IPS-NIHi7 (cell line): ENCODE data around the gene SARNP.

Experiments used
- DNase-seq: peaks from one replicate; pipeline ENCODE4 v3.0.0; 2012; ENCODE audit warnings: mixed read lengths; ENCODE audit errors: extremely low spot score

Gene SARNP

GRCh38 chr12:55724940-55725309, 92.6 kb downstream of the SARNP start:
- DNase-seq, result no peak

DNA sequence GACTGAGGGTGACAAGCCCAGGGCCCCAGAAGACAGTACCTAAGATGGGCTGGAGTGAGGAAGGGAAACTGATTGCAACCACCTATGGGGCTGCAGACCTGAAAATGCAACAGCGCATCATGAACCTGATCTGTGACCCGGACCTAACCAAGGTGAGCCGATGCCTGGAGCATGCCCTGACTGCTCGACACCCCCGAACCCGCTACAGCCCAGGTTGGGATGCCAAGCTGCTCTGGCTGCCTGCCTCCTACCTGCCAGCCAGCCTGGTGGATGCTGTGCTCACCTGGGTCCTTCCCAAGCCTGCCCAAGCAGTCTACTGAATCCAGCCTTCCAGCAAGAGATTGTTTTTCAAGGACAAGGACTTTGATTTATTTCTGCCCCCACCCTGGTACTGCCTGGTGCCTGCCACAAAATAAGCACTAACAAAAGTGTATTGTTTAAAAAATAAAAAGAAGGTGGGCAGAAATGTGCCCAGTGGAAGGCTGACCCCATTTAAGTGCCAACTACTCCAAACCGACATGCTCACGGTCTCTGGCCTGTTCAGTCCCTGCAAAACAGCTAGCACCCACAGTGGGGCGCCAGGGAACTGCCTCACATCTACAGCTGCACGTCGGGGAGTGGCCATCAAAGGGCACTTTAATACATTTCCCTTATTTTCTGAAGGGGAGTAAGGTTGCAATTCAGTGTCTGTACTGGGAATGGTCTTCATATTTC, 93.1 kb downstream of the SARNP start:
- peak; percentile 46 for DNase-seq

DNA sequence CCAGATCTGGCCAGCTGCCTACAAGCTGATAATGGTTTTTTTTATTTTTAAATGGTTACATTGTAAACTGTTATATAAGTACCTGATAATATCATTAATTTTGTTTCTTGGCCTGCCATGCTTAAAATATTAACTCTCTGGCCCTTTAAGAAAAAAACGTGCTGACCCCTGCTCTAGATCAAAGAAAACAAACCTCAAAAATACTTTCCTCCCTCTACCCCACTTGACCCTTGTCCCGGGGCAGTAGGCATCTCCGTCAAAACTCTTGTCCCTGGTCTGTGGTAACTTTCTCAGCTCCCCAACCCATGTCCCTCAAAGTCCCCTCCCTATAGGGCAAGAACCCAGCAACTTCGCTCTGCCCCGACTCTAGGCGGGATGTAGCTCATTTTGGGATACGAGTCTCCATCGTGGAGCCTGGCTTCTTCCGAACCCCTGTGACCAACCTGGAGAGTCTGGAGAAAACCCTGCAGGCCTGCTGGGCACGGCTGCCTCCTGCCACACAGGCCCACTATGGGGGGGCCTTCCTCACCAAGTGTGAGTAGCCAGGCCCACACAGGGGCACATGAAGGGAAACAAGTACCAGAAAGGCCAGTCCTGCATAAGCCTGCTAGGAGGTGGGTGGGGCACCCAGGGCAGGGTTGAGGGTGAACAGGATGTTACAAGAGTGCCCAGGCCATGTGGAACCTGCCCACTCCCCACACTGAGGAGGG, 93.9 kb downstream of the SARNP start:
- no peak for DNase-seq

GRCh38 chr12:55722948-55723347, 94.6 kb downstream of the SARNP start:
- DNase-seq, result no peak

GRCh38 chr12:55721601-55722213, 95.8 kb downstream of the SARNP start:
- no peak for DNase-seq

DNA sequence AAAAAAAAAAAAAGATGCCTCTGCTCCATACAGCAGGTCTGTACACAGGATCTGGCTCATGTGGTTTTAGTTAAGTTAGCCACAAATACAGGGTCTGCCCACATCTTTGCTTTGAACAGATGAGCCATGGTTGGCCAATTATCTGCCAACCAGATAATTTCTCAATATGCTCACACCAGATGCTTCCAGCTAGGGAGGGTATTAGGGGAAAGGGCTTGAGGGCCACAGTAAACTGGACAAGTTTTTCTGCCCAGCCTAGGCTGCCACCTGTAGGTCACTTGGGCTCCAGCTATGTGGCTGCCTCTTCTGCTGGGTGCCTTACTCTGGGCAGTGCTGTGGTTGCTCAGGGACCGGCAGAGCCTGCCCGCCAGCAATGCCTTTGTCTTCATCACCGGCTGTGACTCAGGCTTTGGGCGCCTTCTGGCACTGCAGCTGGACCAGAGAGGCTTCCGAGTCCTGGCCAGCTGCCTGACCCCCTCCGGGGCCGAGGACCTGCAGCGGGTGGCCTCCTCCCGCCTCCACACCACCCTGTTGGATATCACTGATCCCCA, 96.6 kb downstream of the SARNP start:
- DNase-seq, result peak; percentile 53

DNA sequence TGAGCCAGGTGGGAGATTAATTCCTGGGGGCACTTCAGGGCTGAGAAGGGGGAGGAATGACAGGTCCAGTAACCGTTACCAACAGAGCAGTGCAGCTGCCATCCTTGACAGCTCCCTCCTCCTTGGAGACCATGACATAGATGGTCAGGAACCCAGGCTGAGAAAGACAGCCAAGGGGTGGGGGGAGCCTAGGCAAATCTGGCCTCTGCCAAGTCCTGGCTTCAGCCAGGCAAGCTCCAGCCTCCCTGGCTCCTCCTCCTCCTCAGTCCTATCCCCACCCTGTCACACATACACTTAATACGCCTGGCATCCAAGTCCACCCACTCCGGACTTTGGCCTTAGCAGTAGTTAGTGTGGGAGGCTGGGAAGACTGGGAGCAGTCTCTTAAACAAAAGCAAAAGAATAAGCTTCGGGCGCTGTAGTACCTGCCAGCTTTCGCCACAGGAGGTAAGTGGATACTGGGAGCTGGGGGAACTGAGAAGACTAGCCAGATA, 97.4 kb downstream of the SARNP start, which contains the start of gene RDH5:
TSS of gene RDH5 (plus strand) at position 323 of the 494 bp plus-strand sequence. CDS start 792 bp downstream, outside the sequence.
- no peak for DNase-seq

- DNase-seq, result no peak
These were observed 98.2 kb downstream of the SARNP start for GRCh38 chr12:55719371-55719770.

GRCh38 chr12:55718624-55719275, 98.8 kb downstream of the SARNP start:
- no peak for DNase-seq

- peak; percentile 55 for DNase-seq
These were observed 99.5 kb downstream of the SARNP start for GRCh38 chr12:55718015-55718414.

DNA sequence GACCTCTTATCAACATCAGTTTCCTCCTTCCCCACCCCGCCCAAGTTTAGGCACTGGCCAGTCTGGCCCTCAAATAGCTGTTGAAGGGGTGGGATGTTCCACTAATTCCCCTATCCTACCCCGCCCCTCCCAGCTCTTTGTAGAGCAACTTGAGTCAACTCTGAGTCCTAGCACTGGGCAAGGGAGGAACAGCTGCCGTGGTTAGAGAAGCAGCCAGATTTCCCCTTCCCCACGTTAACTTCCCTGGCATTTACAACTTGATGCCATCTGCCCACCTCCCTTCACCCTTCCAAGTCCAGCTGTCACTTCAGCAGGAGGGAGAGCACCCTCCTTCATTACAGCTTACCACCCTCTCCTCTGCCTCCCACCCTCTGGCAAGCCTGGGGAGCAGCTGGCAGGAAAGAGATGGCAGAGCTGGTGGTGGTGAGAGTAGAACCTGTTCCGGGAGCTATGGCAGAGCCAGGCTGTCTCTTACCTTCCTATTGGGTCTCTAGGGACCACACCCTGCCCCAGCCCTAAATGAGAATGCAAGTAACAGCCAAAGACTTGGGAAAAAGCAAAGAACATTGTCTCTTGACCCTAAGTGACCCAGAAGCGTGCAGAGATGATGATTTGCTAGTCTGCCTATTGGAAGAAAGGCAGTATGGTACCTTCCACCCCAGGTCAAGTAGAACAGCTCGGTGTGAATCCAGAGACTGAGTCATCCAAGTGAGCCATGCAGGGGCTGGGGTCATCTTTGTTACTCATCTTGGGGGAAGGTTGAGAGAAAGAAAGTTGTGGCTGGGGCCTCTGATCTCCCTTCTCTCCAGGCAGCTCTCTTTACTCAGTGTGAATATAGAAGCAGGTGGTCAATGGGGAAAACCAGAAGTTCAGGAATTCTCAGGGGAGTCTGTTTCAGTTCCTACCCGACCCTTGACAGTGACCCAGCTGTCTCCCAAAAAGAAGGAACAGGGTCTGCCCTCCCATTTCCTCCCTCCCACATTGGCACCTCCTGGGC, 100.2 kb downstream of the SARNP start:
- DNase-seq, result no peak

- DNase-seq, result no peak
These were observed 101.0 kb downstream of the SARNP start for GRCh38 chr12:55716582-55716957.

- peak; percentile 94 for DNase-seq
These were observed 101.5 kb downstream of the SARNP start, which contains the start of gene BLOC1S1 for GRCh38 chr12:55715833-55716581. Gene BLOC1S1, plus strand, starts transcription at chr12:55716046. Its CDS starts 6 bp downstream, at chr12:55716052.

DNA sequence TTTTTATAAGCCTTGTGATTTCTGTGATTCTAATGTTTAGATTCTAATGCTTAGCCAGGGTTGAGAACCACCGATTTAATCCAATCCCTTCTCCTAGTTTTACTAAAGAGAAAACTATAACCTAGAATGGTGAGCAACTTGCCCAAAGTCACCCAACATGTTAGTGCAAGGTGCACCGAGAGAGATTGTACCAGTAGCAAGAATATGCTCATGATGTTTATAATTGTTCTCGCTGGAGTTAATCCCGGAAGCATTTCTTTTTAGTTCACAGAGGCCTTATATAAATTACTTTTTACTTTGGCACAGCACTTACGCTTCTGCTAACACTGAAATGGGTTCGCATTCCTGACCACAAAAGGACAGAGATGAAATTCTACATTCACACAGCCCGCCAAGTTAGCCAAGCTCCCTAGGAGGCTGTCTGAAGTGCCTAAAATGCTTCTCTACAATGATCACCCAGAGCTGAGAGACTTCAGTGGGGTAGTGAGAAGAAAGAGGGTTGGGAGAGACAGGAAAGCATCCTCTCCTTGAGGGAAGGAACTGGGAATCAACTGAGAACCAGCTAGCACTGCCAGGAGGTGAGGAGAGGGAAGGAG, 102.3 kb downstream of the SARNP start:
- DNase-seq, result no peak

DNA sequence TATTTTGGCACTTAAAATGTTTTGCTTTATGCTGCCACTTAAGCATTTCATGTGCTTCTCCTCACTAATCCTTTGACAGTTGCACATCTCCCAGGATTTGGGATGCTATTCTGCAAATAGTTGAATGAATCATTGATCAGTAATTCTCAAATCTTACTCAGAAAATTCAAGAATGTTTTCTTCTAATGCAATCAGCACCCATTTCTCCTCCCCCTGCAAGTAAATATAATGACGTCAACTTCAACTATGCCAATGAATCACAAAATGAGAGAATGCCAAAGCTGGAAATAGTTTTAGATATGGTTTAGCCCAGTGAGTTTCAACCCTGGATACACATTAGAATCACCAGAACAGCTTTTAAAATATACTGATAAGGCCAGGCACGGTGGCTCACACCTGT, 103.8 kb downstream of the SARNP start:
- DNase-seq, result no peak

GRCh38 chr12:55712700-55713415, 104.7 kb downstream of the SARNP start:
- no peak for DNase-seq

GRCh38 chr12:55711786-55712553, 105.6 kb downstream of the SARNP start:
- no peak for DNase-seq

DNA sequence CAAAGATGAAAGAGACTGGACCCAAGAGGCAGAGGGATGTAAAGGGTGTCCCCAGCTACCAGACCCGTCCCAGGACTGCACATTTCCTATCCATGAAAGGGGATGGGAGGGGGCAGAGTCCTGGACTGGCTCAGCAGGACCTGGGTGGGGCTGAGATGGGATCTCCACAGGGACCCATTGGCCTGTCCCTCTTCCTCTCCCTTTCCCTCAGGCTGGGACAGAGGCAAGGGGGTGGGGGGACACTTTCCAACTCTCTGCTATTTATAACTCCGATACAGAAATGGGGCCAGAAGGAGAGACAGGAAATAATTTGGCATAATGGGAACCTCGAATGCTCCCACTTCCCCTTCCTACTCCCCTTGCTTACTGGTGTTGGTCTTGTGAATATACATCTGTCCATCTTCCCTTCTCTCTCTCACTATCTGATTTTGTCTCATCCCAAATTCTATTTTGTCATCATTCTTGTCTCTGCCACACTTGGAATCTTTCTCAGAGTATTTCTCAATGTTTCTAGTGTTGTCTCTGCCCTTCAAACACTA, 108.8 kb downstream of the SARNP start:
- DNase-seq, result no peak
